Measurements from ENCODE around the gene PRKAG2.

DNA sequence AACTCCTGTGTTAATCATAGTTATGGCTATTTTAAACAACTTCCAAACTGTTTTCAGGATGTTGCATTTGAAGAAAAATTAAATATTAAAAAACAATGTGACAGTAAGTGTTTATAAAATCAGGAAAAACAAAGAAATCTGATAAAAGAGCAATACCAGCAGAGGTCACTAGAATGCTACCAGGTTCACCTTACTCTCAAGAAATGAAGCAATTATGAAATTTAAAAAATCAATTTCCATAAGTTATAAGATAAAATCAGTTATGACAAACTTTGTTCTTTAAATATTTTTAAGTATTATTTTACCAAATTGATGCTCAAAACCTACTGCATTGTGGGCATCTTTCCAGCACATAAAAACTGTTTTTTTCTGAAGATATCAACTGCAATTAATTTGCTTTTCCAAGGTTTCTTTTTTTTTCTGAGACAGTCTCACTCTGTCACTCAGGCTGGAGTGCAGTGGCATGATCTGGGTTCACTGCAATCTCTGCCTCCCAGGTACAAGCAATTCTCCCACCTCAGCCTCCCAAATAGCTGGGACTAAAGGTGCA is 306.5 kb downstream of the PRKAG2 start:
- TF ChIP-seq POLR2A (IDR thresholded peaks at IDR 0.05) (no peak), EP300 (IDR thresholded peaks at IDR 0.05) (no peak)
- TF ChIP-seq, protein P1, sequence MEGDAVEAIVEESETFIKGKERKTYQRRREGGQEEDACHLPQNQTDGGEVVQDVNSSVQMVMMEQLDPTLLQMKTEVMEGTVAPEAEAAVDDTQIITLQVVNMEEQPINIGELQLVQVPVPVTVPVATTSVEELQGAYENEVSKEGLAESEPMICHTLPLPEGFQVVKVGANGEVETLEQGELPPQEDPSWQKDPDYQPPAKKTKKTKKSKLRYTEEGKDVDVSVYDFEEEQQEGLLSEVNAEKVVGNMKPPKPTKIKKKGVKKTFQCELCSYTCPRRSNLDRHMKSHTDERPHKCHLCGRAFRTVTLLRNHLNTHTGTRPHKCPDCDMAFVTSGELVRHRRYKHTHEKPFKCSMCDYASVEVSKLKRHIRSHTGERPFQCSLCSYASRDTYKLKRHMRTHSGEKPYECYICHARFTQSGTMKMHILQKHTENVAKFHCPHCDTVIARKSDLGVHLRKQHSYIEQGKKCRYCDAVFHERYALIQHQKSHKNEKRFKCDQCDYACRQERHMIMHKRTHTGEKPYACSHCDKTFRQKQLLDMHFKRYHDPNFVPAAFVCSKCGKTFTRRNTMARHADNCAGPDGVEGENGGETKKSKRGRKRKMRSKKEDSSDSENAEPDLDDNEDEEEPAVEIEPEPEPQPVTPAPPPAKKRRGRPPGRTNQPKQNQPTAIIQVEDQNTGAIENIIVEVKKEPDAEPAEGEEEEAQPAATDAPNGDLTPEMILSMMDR (IDR thresholded peaks at IDR 0.05): peak in 1 of 3 donors; percentile 48
